WTC11 (cell line): ENCODE measurements around the gene IVL. TPM values are rescaled to one million over a fixed set of nuclear protein-coding genes. Genes with fewer than 3 reads are reported as not detected.

ENCODE experiments used
- ATAC-seq: fragments of 200-7000 bp; cut with Tn5 transposase; 2 replicates; pipeline ENCODE4 v1.10.0; 2021; ENCODE audit warnings: mild to moderate bottlenecking, moderate library complexity
- CTCF ChIA-PET: fragments of 300-600 bp; sonication (Branson Sonifier 250); formaldehyde crosslinking; loops from one replicate; lab custom pipeline; 2021; ENCODE audit warnings: antibody characterized with exemption; lab: Charles Lee
- POLR2A ChIA-PET: fragments of 350-600 bp; sonication (Branson Sonifier 250); formaldehyde crosslinking; loops from one replicate; lab custom pipeline; 2021; ENCODE audit warnings: antibody characterized with exemption; lab: Charles Lee
- DNase-seq: peaks from one replicate; pipeline ENCODE4 v3.0.0; 2021; ENCODE audit warnings: low spot score
- H3K27ac Mint-ChIP-seq: 2 replicates; pipeline ENCODE4 v1.8.0; 2021; ENCODE audit warnings: mixed read lengths
- H3K27me3 Mint-ChIP-seq: 2 replicates; pipeline ENCODE4 v1.8.0; 2021; ENCODE audit warnings: low read depth, mild to moderate bottlenecking, moderate library complexity, mixed read lengths
- H3K36me3 Mint-ChIP-seq: 2 replicates; pipeline ENCODE4 v1.8.0; 2021; ENCODE audit warnings: mixed read lengths
- H3K4me1 Mint-ChIP-seq: 2 replicates; pipeline ENCODE4 v1.8.0; 2022; ENCODE audit warnings: mixed read lengths
- H3K4me3 Mint-ChIP-seq: 2 replicates; pipeline ENCODE4 v1.8.0; 2021; ENCODE audit warnings: mild to moderate bottlenecking, moderate library complexity, mixed read lengths
- H3K9me3 Mint-ChIP-seq: 2 replicates; pipeline ENCODE4 v1.8.0; 2021; ENCODE audit warnings: mixed read lengths
- AR ChIP-seq: fragments of 250-450 bp; sonication (Bioruptor Pico); IDR thresholded peaks from 2 replicates; pipeline ENCODE4 v1.9.0; 2021; ENCODE audit warnings: mild to moderate bottlenecking
- CBFB ChIP-seq: sonication (generic); formaldehyde crosslinking; IDR thresholded peaks from 2 replicates; pipeline ENCODE4 v1.8.1; 2022; ENCODE audit warnings: mild to moderate bottlenecking, low read depth, missing genetic modification reagents
- CREB1 ChIP-seq: sonication (generic); formaldehyde crosslinking; IDR thresholded peaks from 2 replicates; pipeline ENCODE4 v1.8.0; 2023; ENCODE audit warnings: mild to moderate bottlenecking, missing genetic modification reagents
- ESRRA ChIP-seq: sonication (generic); formaldehyde crosslinking; IDR thresholded peaks from 2 replicates; pipeline ENCODE4 v1.8.1; 2022; ENCODE audit warnings: mild to moderate bottlenecking, missing genetic modification reagents, borderline replicate concordance
- FOXJ3 ChIP-seq: sonication (generic); formaldehyde crosslinking; IDR thresholded peaks from 2 replicates; pipeline ENCODE4 v1.9.0; 2021; ENCODE audit warnings: missing genetic modification reagents, mild to moderate bottlenecking, borderline replicate concordance
- FOXP4 ChIP-seq: sonication (generic); formaldehyde crosslinking; IDR thresholded peaks from 2 replicates; pipeline ENCODE4 v1.8.0; 2022; ENCODE audit warnings: mild to moderate bottlenecking, missing genetic modification reagents
- GRHL2 ChIP-seq: fragments of 250-450 bp; sonication (Bioruptor Pico); IDR thresholded peaks from 2 replicates; pipeline ENCODE4 v1.8.0; 2022; ENCODE audit warnings: mild to moderate bottlenecking, moderate library complexity; ENCODE audit not compliant: insufficient replicate concordance, severe bottlenecking
- HMGA2 ChIP-seq: fragments of 250-450 bp; sonication (Bioruptor Pico); IDR thresholded peaks from 2 replicates; pipeline ENCODE4 v1.4.0; 2021; ENCODE audit warnings: mild to moderate bottlenecking, moderate library complexity
- JUN ChIP-seq: sonication (generic); formaldehyde crosslinking; IDR thresholded peaks from 2 replicates; pipeline ENCODE4 v1.8.0; 2023; ENCODE audit warnings: mild to moderate bottlenecking, missing genetic modification reagents
- NFATC4 ChIP-seq: fragments of 250-450 bp; sonication (Bioruptor Pico); IDR thresholded peaks from 2 replicates; pipeline ENCODE4 v1.9.0; 2021; ENCODE audit warnings: mild to moderate bottlenecking
- NFYB ChIP-seq: sonication (generic); formaldehyde crosslinking; conservative IDR thresholded peaks from 2 replicates; pipeline ENCODE4 v1.8.0; 2022; ENCODE audit warnings: low read depth, missing genetic modification reagents
- NR1H2 ChIP-seq: sonication (generic); formaldehyde crosslinking; IDR thresholded peaks from 2 replicates; pipeline ENCODE4 v1.9.0; 2021; ENCODE audit warnings: mild to moderate bottlenecking, moderate library complexity, missing genetic modification reagents
- RELA ChIP-seq: sonication (generic); formaldehyde crosslinking; IDR thresholded peaks from 2 replicates; pipeline ENCODE4 v1.8.1; 2022; ENCODE audit warnings: missing genetic modification reagents, mild to moderate bottlenecking, borderline replicate concordance
- RORB ChIP-seq: fragments of 250-450 bp; sonication (Bioruptor Pico); IDR thresholded peaks from 2 replicates; pipeline ENCODE4 v1.9.0; 2021; ENCODE audit warnings: mild to moderate bottlenecking
- SMAD3 ChIP-seq: sonication (generic); formaldehyde crosslinking; IDR thresholded peaks from 2 replicates; pipeline ENCODE4 v1.8.0; 2022; ENCODE audit warnings: missing genetic modification reagents, mild to moderate bottlenecking, borderline replicate concordance
- SMAD4 ChIP-seq: sonication (generic); formaldehyde crosslinking; IDR thresholded peaks from 2 replicates; pipeline ENCODE4 v1.8.0; 2022; ENCODE audit warnings: mild to moderate bottlenecking, missing genetic modification reagents
- TCF7 ChIP-seq: sonication (generic); formaldehyde crosslinking; IDR thresholded peaks from 2 replicates; pipeline ENCODE4 v1.8.0; 2022; ENCODE audit warnings: mild to moderate bottlenecking, low read depth, missing genetic modification reagents, moderate library complexity
- ZNF425 ChIP-seq: fragments of 250-450 bp; sonication (Bioruptor Pico); conservative IDR thresholded peaks from 2 replicates; pipeline ENCODE4 v1.9.0; 2021; ENCODE audit warnings: mild to moderate bottlenecking
- ZSCAN18 ChIP-seq: fragments of 250-450 bp; sonication (Bioruptor Pico); IDR thresholded peaks from 2 replicates; pipeline ENCODE4 v2.1.2; 2022; ENCODE audit warnings: mild to moderate bottlenecking, moderate library complexity
- total RNA-seq: library from RNA; stranded (reverse); gene quantifications from 3 replicates; pipeline ENCODE4 v1.2.3, GENCODE V29; 2021
- TF ChIP-seq, protein P1 (sequence below): sonication (generic); formaldehyde crosslinking; IDR thresholded peaks from 2 replicates; pipeline ENCODE4 v1.8.0; 2022; ENCODE audit warnings: missing genetic modification reagents

IVL gene
- total RNA-seq, 1 experiment from 2014 or later, result not detected

- TF ChIP-seq NFYB (no peak), SMAD4 (no peak)
Observed at GRCh38 chr1:152926091-152926490, 17.7 kb downstream of the IVL start (continued).

DNA sequence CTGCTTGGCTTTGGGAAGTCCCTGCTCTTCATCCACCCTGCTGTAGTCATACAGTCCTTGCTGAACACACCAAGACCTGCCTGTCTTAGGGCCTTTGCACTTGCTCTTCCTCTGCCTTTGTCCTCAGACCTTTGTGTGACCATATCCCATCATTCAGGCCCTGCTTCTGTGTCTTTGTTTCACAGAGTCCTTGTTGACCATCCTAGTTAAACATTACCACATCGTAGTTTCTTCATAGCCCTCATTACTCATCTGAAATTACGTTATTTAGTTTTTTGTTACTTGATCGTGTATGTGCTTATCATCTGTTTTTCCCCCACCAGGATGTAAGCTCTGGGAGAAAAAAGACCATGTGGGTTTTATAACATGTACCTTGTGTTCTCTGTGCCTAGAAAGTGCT, 20.3 kb downstream of the IVL start:
- Mint-ChIP-seq H3K4me1 (no peaks in the 10 kb centered on the region), H3K27me3 (no peaks in the 10 kb centered on the region), H3K9me3 (peaks cover 34% of the 10 kb centered on the region), H3K4me3 (no peak overlapping the region), H3K36me3 (peaks cover 22% of the 10 kb centered on the region), H3K27ac (no peak overlapping the region)
- ChIA-PET POLR2A (no interaction called here), CTCF (interaction anchor here (1.1 kb wide), 1 partner anchor 264 kb away, joined by 3 read pairs; no protein-coding TSS in a partner anchor)
- TF ChIP-seq JUN (CRISPR knock-in tag) (no peak), NFATC4 (CRISPR knock-in tag) (no peak), RORB (CRISPR knock-in tag) (no peak), RELA (CRISPR knock-in tag) (no peak), ZSCAN18 (CRISPR knock-in tag) (no peak), AR (CRISPR knock-in tag) (no peak), FOXJ3 (CRISPR knock-in tag) (no peak)
- TF ChIP-seq, protein P1, sequence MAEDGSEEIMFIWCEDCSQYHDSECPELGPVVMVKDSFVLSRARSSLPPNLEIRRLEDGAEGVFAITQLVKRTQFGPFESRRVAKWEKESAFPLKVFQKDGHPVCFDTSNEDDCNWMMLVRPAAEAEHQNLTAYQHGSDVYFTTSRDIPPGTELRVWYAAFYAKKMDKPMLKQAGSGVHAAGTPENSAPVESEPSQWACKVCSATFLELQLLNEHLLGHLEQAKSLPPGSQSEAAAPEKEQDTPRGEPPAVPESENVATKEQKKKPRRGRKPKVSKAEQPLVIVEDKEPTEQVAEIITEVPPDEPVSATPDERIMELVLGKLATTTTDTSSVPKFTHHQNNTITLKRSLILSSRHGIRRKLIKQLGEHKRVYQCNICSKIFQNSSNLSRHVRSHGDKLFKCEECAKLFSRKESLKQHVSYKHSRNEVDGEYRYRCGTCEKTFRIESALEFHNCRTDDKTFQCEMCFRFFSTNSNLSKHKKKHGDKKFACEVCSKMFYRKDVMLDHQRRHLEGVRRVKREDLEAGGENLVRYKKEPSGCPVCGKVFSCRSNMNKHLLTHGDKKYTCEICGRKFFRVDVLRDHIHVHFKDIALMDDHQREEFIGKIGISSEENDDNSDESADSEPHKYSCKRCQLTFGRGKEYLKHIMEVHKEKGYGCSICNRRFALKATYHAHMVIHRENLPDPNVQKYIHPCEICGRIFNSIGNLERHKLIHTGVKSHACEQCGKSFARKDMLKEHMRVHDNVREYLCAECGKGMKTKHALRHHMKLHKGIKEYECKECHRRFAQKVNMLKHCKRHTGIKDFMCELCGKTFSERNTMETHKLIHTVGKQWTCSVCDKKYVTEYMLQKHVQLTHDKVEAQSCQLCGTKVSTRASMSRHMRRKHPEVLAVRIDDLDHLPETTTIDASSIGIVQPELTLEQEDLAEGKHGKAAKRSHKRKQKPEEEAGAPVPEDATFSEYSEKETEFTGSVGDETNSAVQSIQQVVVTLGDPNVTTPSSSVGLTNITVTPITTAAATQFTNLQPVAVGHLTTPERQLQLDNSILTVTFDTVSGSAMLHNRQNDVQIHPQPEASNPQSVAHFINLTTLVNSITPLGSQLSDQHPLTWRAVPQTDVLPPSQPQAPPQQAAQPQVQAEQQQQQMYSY, result no peak
- DNase-seq (no peak), ATAC-seq (no peak)

GRCh38 chr1:152932170-152932811, 23.9 kb downstream of the IVL start:
- no peaks in the 10 kb centered on the region for H3K27me3 Mint-ChIP-seq
- DNase-seq (no peak), ATAC-seq (no peak)
- H3K4me3 Mint-ChIP-seq, result no peak overlapping the region
- H3K9me3 Mint-ChIP-seq, result peaks cover 23% of the 10 kb centered on the region
- ChIA-PET POLR2A (no interaction called here), CTCF (no interaction called here)
- H3K36me3 Mint-ChIP-seq, result peaks cover 8% of the 10 kb centered on the region
- no peak overlapping the region for H3K27ac Mint-ChIP-seq
- no peaks in the 10 kb centered on the region for H3K4me1 Mint-ChIP-seq
- no peak for TF ChIP-seq CREB1 (CRISPR knock-in tag)
- TF ChIP-seq HMGA2 (CRISPR knock-in tag), result no peak
- TF ChIP-seq CBFB (CRISPR knock-in tag), result no peak
- no peak for TF ChIP-seq FOXP4 (CRISPR knock-in tag)
- TF ChIP-seq ZNF425 (CRISPR knock-in tag), result no peak
- TF ChIP-seq GRHL2 (CRISPR knock-in tag), result no peak
- no peak for TF ChIP-seq SMAD3 (CRISPR knock-in tag)
- TF ChIP-seq ESRRA (CRISPR knock-in tag), result no peak
- no peak for TF ChIP-seq NR1H2
- TF ChIP-seq TCF7 (CRISPR knock-in tag), result no peak
